GM18511 (cell line): ENCODE results near the gene DOLK.

ENCODE experiments used
- ATAC-seq: cut with Tn5 transposase; IDR thresholded peaks from one replicate; pipeline ENCODE4 v1.9.1; 2021; ENCODE audit warnings: mild to moderate bottlenecking, moderate library complexity; ENCODE audit not compliant: unreplicated experiment

Gene DOLK

GRCh38 chr9:128909859-128910258 lies 37.5 kb downstream of the DOLK start:
- ATAC-seq = no peak

- no peak for ATAC-seq
Measured at GRCh38 chr9:128908372-128908771, 39.0 kb downstream of the DOLK start.

GRCh38 chr9:128906741-128907140 lies 40.7 kb downstream of the DOLK start:
- no peak for ATAC-seq

- ATAC-seq = no peak
Measured at GRCh38 chr9:128905964-128906363, 41.4 kb downstream of the DOLK start.

- ATAC-seq = no peak
Measured at GRCh38 chr9:128903871-128904620, 43.4 kb downstream of the DOLK start.

GRCh38 chr9:128903079-128903461 lies 44.3 kb downstream of the DOLK start:
- ATAC-seq = no peak

- ATAC-seq = peak; percentile 90
Measured at GRCh38 chr9:128902351-128903078, 44.9 kb downstream of the DOLK start.

GRCh38 chr9:128901822-128902221 lies 45.6 kb downstream of the DOLK start:
- ATAC-seq = no peak

GRCh38 chr9:128901379-128901778 lies 46.0 kb downstream of the DOLK start:
- ATAC-seq = no peak

- no peak for ATAC-seq
Measured at GRCh38 chr9:128899566-128900322, 47.7 kb downstream of the DOLK start.

GRCh38 chr9:128898845-128899565 lies 48.4 kb downstream of the DOLK start:
- ATAC-seq = no peak

GRCh38 chr9:128898382-128898781 lies 49.0 kb downstream of the DOLK start:
- ATAC-seq = no peak

GRCh38 chr9:128895556-128895955 lies 51.8 kb downstream of the DOLK start:
- ATAC-seq = no peak
